Measurements from ENCODE around the gene SCN9A. TPM values are rescaled to one million over a fixed set of nuclear protein-coding genes. Genes with fewer than 3 reads are reported as not detected.

Gene SCN9A
- total and polyA plus RNA-seq, 2 of the 4 experiments (the other 2 are of a cell fraction): 40.1 to 135 TPM

- ATAC-seq (ENCODE audit: low read depth): no peak
- dilution Hi-C loops (cut with HindIII; ENCODE audit: low sequenced_read_pairs, unreplicated experiment): no loop called here
Measured at GRCh38 chr2:166350525-166350924, 25.2 kb downstream of the SCN9A start.

More at GRCh38 chr2:166350525-166350924, 25.2 kb downstream of the SCN9A start:
- no peak overlapping the region for H2BK120ac ChIP-seq (ENCODE audit: low read depth, low read length)
- POLR2A ChIA-PET (ENCODE audit: unreplicated experiment): no interaction called here
- H3K27ac ChIP-seq (ENCODE audit: insufficient read depth, low read length): no peak overlapping the region
- no peak overlapping the region for H2AFZ ChIP-seq (replicated peaks; ENCODE audit: low read length, poor library complexity)
- H3K79me1 ChIP-seq (ENCODE audit: low read depth in 1 of 2, low read length in 2 of 2): peaks cover 2 to 22% of the 10 kb centered on the region in 2 experiments; a peak in 3 of 4 replicates
- no peak overlapping the region for H3K9ac ChIP-seq (ENCODE audit: low read depth, low read length)
- no peak overlapping the region for H4K91ac ChIP-seq (ENCODE audit: insufficient read depth, low read depth, low read length)
- no peak overlapping the region for H4K8ac ChIP-seq (ENCODE audit: low read depth in 2 of 2, low read length in 2 of 2)
- DNase-seq: no peak
- no peaks in the 10 kb centered on the region; the same call in 1 of the 2 replicates for H4K20me1 ChIP-seq (ENCODE audit: insufficient read depth, low read length)
- no peaks in the 10 kb centered on the region for H3K27me3 ChIP-seq (ENCODE audit: control insufficient read depth, insufficient read depth, low read length)
- H4K5ac ChIP-seq (ENCODE audit: low read depth, low read length): no peak overlapping the region
- H3K36me3 ChIP-seq (ENCODE audit: control insufficient read depth, insufficient read depth, low read length): no peaks in the 10 kb centered on the region
- H3K9me1 ChIP-seq (ENCODE audit: insufficient read depth, low read length): no peaks in the 10 kb centered on the region
- H3K4me2 ChIP-seq (ENCODE audit: low read depth, low read length): no peak overlapping the region; the same call in 1 of the 2 replicates
- no peaks in the 10 kb centered on the region for H3K9me3 ChIP-seq (ENCODE audit: control insufficient read depth, insufficient read depth, low read length)
- in situ Hi-C loops (cut with MboI; ENCODE audit: low sequenced_read_pairs) (no loop called here), intact Hi-C loops (cut with micrococcal nuclease) (no loop called here)
- H3K23ac ChIP-seq (ENCODE audit: low read depth, low read length): no peak overlapping the region
- H2BK15ac ChIP-seq (ENCODE audit: low read depth, low read length): no peak overlapping the region
- no peak overlapping the region for H2BK20ac ChIP-seq (ENCODE audit: low read depth, low read length)
- no peak overlapping the region for H3K4me3 ChIP-seq (ENCODE audit: insufficient read depth, low read depth, low read length)
- CTCF ChIA-PET: interaction anchor here (0.7 to 2.2 kb wide), 2 partner anchors 11 to 27 kb away, joined by 4 to 11 read pairs; no protein-coding TSS in a partner anchor
- H3K4ac ChIP-seq (ENCODE audit: low read depth, low read length): no peak overlapping the region
- no peak overlapping the region for H3K56ac ChIP-seq (ENCODE audit: extremely low read depth, insufficient read depth, low read length)
- H3K14ac ChIP-seq (replicated peaks; ENCODE audit: low read depth, low read length): no peak overlapping the region
- H3K18ac ChIP-seq (ENCODE audit: low read depth, low read length): no peak overlapping the region
- no peak for TF ChIP-seq RAD21 (IDR thresholded peaks at IDR 0.05; ENCODE audit: low read length)
- TF ChIP-seq CHD1 (IDR thresholded peaks at IDR 0.05; ENCODE audit: low read depth, low read length): no peak
- no peak for TF ChIP-seq FOS (IDR thresholded peaks at IDR 0.05; ENCODE audit: low read depth, low read length)
- TF ChIP-seq RFX5 (IDR thresholded peaks at IDR 0.05; ENCODE audit: low read depth, low read length): no peak
- no peak for TF ChIP-seq MXI1 (IDR thresholded peaks at IDR 0.05; ENCODE audit: borderline replicate concordance, low read depth, low read length)
- TF ChIP-seq USF2 (IDR thresholded peaks at IDR 0.05; ENCODE audit: low read depth, low read length): no peak
- TF ChIP-seq MAFK (IDR thresholded peaks at IDR 0.05; ENCODE audit: low read depth, low read length): no peak
- no peak for TF ChIP-seq RCOR1 (IDR thresholded peaks at IDR 0.05; ENCODE audit: insufficient replicate concordance, low read length)
- TF ChIP-seq MAZ (IDR thresholded peaks at IDR 0.05; ENCODE audit: borderline replicate concordance, low read depth, low read length): no peak
- no peak for TF ChIP-seq NFE2L2 (IDR thresholded peaks at IDR 0.05; ENCODE audit: low read depth, low read length)
- no peak for TF ChIP-seq SMC3 (IDR thresholded peaks at IDR 0.05; ENCODE audit: low read depth, low read length)
- no peak for TF ChIP-seq BHLHE40 (IDR thresholded peaks at IDR 0.05; ENCODE audit: low read depth, low read length)
- TF ChIP-seq CEBPB (IDR thresholded peaks at IDR 0.05; ENCODE audit: low read depth, low read length): no peak
- TF ChIP-seq, protein P1, sequence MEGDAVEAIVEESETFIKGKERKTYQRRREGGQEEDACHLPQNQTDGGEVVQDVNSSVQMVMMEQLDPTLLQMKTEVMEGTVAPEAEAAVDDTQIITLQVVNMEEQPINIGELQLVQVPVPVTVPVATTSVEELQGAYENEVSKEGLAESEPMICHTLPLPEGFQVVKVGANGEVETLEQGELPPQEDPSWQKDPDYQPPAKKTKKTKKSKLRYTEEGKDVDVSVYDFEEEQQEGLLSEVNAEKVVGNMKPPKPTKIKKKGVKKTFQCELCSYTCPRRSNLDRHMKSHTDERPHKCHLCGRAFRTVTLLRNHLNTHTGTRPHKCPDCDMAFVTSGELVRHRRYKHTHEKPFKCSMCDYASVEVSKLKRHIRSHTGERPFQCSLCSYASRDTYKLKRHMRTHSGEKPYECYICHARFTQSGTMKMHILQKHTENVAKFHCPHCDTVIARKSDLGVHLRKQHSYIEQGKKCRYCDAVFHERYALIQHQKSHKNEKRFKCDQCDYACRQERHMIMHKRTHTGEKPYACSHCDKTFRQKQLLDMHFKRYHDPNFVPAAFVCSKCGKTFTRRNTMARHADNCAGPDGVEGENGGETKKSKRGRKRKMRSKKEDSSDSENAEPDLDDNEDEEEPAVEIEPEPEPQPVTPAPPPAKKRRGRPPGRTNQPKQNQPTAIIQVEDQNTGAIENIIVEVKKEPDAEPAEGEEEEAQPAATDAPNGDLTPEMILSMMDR (conservative IDR thresholded peaks at IDR 0.05; ENCODE audit: low read depth, low read length): no peak
- H2AK5ac ChIP-seq (ENCODE audit: low read depth, low read length): no peak overlapping the region
- peaks cover 1% of the 10 kb centered on the region; the same call in 1 of the 2 replicates for H3K4me1 ChIP-seq (ENCODE audit: control insufficient read depth, insufficient read depth, low read length)
- BruUV-seq (replicated peaks): no TSS peak
- WGBS, 2 experiments (ENCODE audit: extremely low coverage in 2 of 2, insufficient read length in 1 of 2): no CpG with 5 or more reads among the region's 2 CpGs
- no peak overlapping the region for H2AK9ac ChIP-seq (replicated peaks; ENCODE audit: low read depth, low read length, poor library complexity)
- peak overlapping the region; percentile 65 for H2BK5ac ChIP-seq (ENCODE audit: low read depth, low read length, poor library complexity, severe bottlenecking)
